HepG2 (cell line): ENCODE data around the gene ITCH. TPM values are rescaled to one million over a fixed set of nuclear protein-coding genes. Genes with fewer than 3 reads are reported as not detected.
A peak's percentile ranks its signal among the peaks of the same experiment; 100 is the strongest.

Source experiments
- CREBL2 ChIP-seq: sonication (generic); formaldehyde crosslinking; IDR thresholded peaks from 2 replicates; pipeline ENCODE4 v1.8.1; 2023; ENCODE audit warnings: missing genetic modification reagents, mild to moderate bottlenecking, borderline replicate concordance
- HMGA1 ChIP-seq: sonication (generic); formaldehyde crosslinking; conservative IDR thresholded peaks from 2 replicates; pipeline ENCODE4 v1.4.0; 2020; ENCODE audit warnings: missing genetic modification reagents
- MED1 ChIP-seq: sonication (generic); formaldehyde crosslinking; IDR thresholded peaks from 2 replicates; pipeline ENCODE4 v1.4.0; 2020; ENCODE audit warnings: missing genetic modification reagents
- MTERF4 ChIP-seq: sonication (generic); formaldehyde crosslinking; IDR thresholded peaks from 2 replicates; pipeline ENCODE4 v1.8.0; 2023; ENCODE audit warnings: mild to moderate bottlenecking, missing genetic modification reagents
- NCOA5 ChIP-seq: sonication (generic); formaldehyde crosslinking; IDR thresholded peaks from 2 replicates; pipeline ENCODE4 v1.4.0; 2020; ENCODE audit warnings: missing genetic modification reagents
- NCOR1 ChIP-seq: fragments of 200-600 bp; sonication (generic); IDR thresholded peaks from 2 replicates; pipeline ENCODE4 v1.7.0; 2017; ENCODE audit warnings: antibody characterized with exemption, low read length, borderline replicate concordance
- NFE2L1 ChIP-seq: sonication (generic); formaldehyde crosslinking; IDR thresholded peaks from 2 replicates; pipeline ENCODE4 v1.4.0; 2020; ENCODE audit warnings: missing genetic modification reagents, mild to moderate bottlenecking, borderline replicate concordance
- SETDB1 ChIP-seq: sonication (generic); formaldehyde crosslinking; IDR thresholded peaks from 2 replicates; pipeline ENCODE4 v1.5.1; 2020; ENCODE audit warnings: missing genetic modification reagents, mild to moderate bottlenecking, borderline replicate concordance
- SIN3B ChIP-seq: fragments of 150-350 bp; IDR thresholded peaks from 2 replicates; pipeline ENCODE4 v1.6.1; 2014; ENCODE audit warnings: low read length
- SKIL ChIP-seq: sonication (generic); formaldehyde crosslinking; IDR thresholded peaks from 2 replicates; pipeline ENCODE4 v1.8.0; 2022; ENCODE audit warnings: missing genetic modification reagents, mild to moderate bottlenecking, moderate library complexity, borderline replicate concordance
- SP140L ChIP-seq: sonication (generic); formaldehyde crosslinking; IDR thresholded peaks from 2 replicates; pipeline ENCODE4 v1.4.0; 2020; ENCODE audit warnings: missing genetic modification reagents, borderline replicate concordance
- TEF ChIP-seq: sonication (generic); formaldehyde crosslinking; IDR thresholded peaks from 2 replicates; pipeline ENCODE4 v1.5.0; 2020; ENCODE audit warnings: missing genetic modification reagents
- TRIM22 ChIP-seq: fragments of 450-650 bp; IDR thresholded peaks from 2 replicates; pipeline ENCODE4 v1.6.1; 2017
- ZNF143 ChIP-seq: sonication (generic); formaldehyde crosslinking; IDR thresholded peaks from 2 replicates; pipeline ENCODE4 v1.4.0; 2020; ENCODE audit warnings: missing genetic modification reagents
- ZNF326 ChIP-seq: sonication (generic); formaldehyde crosslinking; IDR thresholded peaks from 2 replicates; pipeline ENCODE4 v1.4.0; 2020; ENCODE audit warnings: missing genetic modification reagents, borderline replicate concordance
- ZNF563 ChIP-seq: sonication (generic); formaldehyde crosslinking; IDR thresholded peaks from 2 replicates; pipeline ENCODE4 v1.8.0; 2022; ENCODE audit warnings: mild to moderate bottlenecking, moderate library complexity, missing genetic modification reagents
- ZNF660 ChIP-seq: sonication (generic); formaldehyde crosslinking; IDR thresholded peaks from 2 replicates; pipeline ENCODE4 v1.5.1; 2020; ENCODE audit warnings: mild to moderate bottlenecking, low read depth, missing genetic modification reagents, borderline replicate concordance
- ZNF670 ChIP-seq: sonication (generic); formaldehyde crosslinking; IDR thresholded peaks from 2 replicates; pipeline ENCODE4 v1.8.0; 2022; ENCODE audit warnings: mild to moderate bottlenecking, missing genetic modification reagents, borderline replicate concordance
- ZNF7 ChIP-seq: IDR thresholded peaks from 2 replicates; pipeline ENCODE4 v1.6.1; 2016; ENCODE audit warnings: missing biosample characterization, missing genetic modification reagents
- ZNF83 ChIP-seq: sonication (generic); formaldehyde crosslinking; IDR thresholded peaks from 2 replicates; pipeline ENCODE4 v1.4.0; 2020; ENCODE audit warnings: missing genetic modification reagents, mild to moderate bottlenecking, borderline replicate concordance
- polyA plus RNA-seq, 8 experiments: library from polyadenylated mRNA; depleted of rRNA in 3 of 8; stranded (reverse) in 7 of 8; unstranded in 1 of 8; fragments of >200 nt; fragmentation: Illumina TruSeq in 4 of 8; extraction: Trizol in 4 of 8; gene quantifications; 2 replicates each; pipeline versions ENCODE4 v1.2.1 to v1.2.3, GENCODE V29; 2011 to 2016; ENCODE audit warnings: low read depth in 4 of 8, missing spikeins in 1 of 8, mixed read lengths in 1 of 8; ENCODE audit not compliant: insufficient read depth in 1 of 8
- total RNA-seq, 5 experiments: library from RNA; depleted of rRNA; stranded (reverse); fragments of >200 nt; fragmentation: Illumina TruSeq; extraction: Trizol; gene quantifications; 2 replicates each; pipeline ENCODE4 v1.2.3, GENCODE V29; 2016; ENCODE audit warnings: low read depth in 1 of 5

ITCH gene
- total and polyA plus RNA-seq, 2 of the 13 experiments (the other 11 are each of a cell fraction or from before 2014, with no cell fraction given), result 20.5 to 112 TPM

GRCh38 chr20:34334654-34335407, 28.2 kb upstream of the ITCH start (continued):
- no peak for TF ChIP-seq TRIM22
- TF ChIP-seq NCOR1, result peak; percentile 44; the same call in 1 of the 2 replicates
- TF ChIP-seq SP140L (CRISPR knock-in tag), result no peak
- no peak for TF ChIP-seq SIN3B
- TF ChIP-seq ZNF7 (CRISPR knock-in tag), result no peak
- TF ChIP-seq ZNF670 (CRISPR knock-in tag), result no peak
- no peak for TF ChIP-seq NFE2L1 (CRISPR knock-in tag)
- no peak for TF ChIP-seq NCOA5 (CRISPR knock-in tag)
- no peak for TF ChIP-seq CREBL2 (CRISPR knock-in tag)
- TF ChIP-seq SETDB1 (CRISPR knock-in tag), result no peak
- TF ChIP-seq SKIL (CRISPR knock-in tag), result no peak
- TF ChIP-seq MTERF4, result no peak
- TF ChIP-seq MED1 (CRISPR knock-in tag), result no peak
- TF ChIP-seq ZNF660 (CRISPR knock-in tag), result no peak
- TF ChIP-seq ZNF326, result no peak
- no peak for TF ChIP-seq ZNF83 (CRISPR knock-in tag)
- TF ChIP-seq HMGA1, result no peak
- TF ChIP-seq ZNF143, result no peak
- no peak for TF ChIP-seq TEF (CRISPR knock-in tag)
- TF ChIP-seq ZNF563 (CRISPR knock-in tag), result no peak
